Brain microvascular endothelial cell (primary cell): ENCODE measurements around the gene FLT3LG.
"Not testable (repeated sequence)": the region's sequence is repeated elsewhere in the genome, so short reads cannot be mapped to it uniquely, and the experiment has no call there.

Experiments
- DNase-seq: peaks from one replicate; pipeline ENCODE4 v3.0.0-alpha.2; 2020
- H3K27ac ChIP-seq: fragments of 250-450 bp; sonication (Bioruptor Pico); 2 replicates; pipeline ENCODE4 v1.5.1; 2020; ENCODE audit warnings: mild to moderate bottlenecking, moderate library complexity
- H3K27me3 ChIP-seq: fragments of 250-450 bp; sonication (Bioruptor Pico); replicated peaks from 2 replicates; pipeline ENCODE4 v1.5.1; 2020; ENCODE audit warnings: mild to moderate bottlenecking
- H3K36me3 ChIP-seq: fragments of 250-450 bp; sonication (Bioruptor Pico); replicated peaks from 2 replicates; pipeline ENCODE4 v1.5.1; 2020; ENCODE audit warnings: mild to moderate bottlenecking
- H3K4me3 ChIP-seq: 2 replicates; pipeline ENCODE4 v1.5.1; 2011; ENCODE audit warnings: low read depth, mild to moderate bottlenecking, control low read depth, low read length, moderate library complexity
- CTCF ChIP-seq: IDR thresholded peaks from 2 replicates; pipeline ENCODE4 v1.5.1; 2011; ENCODE audit warnings: low read depth, mild to moderate bottlenecking, moderate library complexity, low read length, control low read depth, inconsistent platforms; ENCODE audit errors: missing control alignments
- in situ Hi-C: cut with HindIII; loops from 2 replicates; pipeline ENCODE4 v1.10.0; 2017; ENCODE audit warnings: low sequenced_read_pairs, low pct_ligation_motif_present

The FLT3LG gene

GRCh38 chr19:49453757-49454240 is 20.2 kb upstream of the FLT3LG start:
- no peaks in the 10 kb centered on the region for H3K36me3 ChIP-seq
- peak overlapping the region; percentile 77 for H3K4me3 ChIP-seq
- peak overlapping the region; percentile 85 for H3K27ac ChIP-seq
- in situ Hi-C loops = no loop called here
- no peaks in the 10 kb centered on the region for H3K27me3 ChIP-seq
- TF ChIP-seq CTCF = no peak
- no peak for DNase-seq

- in situ Hi-C loops = no loop called here
- DNase-seq = no peak
- no peak for TF ChIP-seq CTCF
- Histone ChIP-seq H3K27ac (no peak overlapping the region), H3K36me3 (no peaks in the 10 kb centered on the region), H3K27me3 (no peaks in the 10 kb centered on the region), H3K4me3 (no peak overlapping the region)
Measured at GRCh38 chr19:49455773-49456172, 18.2 kb upstream of the FLT3LG start.

GRCh38 chr19:49456326-49456725 is 17.7 kb upstream of the FLT3LG start:
- no peak overlapping the region for H3K27ac ChIP-seq

GRCh38 chr19:49458567-49458903 is 15.5 kb upstream of the FLT3LG start:
- TF ChIP-seq CTCF = no peak
- Histone ChIP-seq H3K27me3 (no peaks in the 10 kb centered on the region), H3K4me3 (no peak overlapping the region), H3K36me3 (no peaks in the 10 kb centered on the region), H3K27ac (no peak overlapping the region)
- in situ Hi-C loops = no loop called here
- DNase-seq = no peak

More at GRCh38 chr19:49456326-49456725, 17.7 kb upstream of the FLT3LG start:
- Histone ChIP-seq H3K27me3 (no peaks in the 10 kb centered on the region), H3K4me3 (no peak overlapping the region), H3K36me3 (no peaks in the 10 kb centered on the region)
- in situ Hi-C loops = no loop called here
- TF ChIP-seq CTCF = no peak
- no peak for DNase-seq

GRCh38 chr19:49459388-49459787 is 14.6 kb upstream of the FLT3LG start:
- in situ Hi-C loops = no loop called here
- Histone ChIP-seq H3K27me3 (no peaks in the 10 kb centered on the region), H3K36me3 (no peaks in the 10 kb centered on the region), H3K4me3 (no peak overlapping the region), H3K27ac (no peak overlapping the region)
- no peak for DNase-seq
- TF ChIP-seq CTCF = no peak

GRCh38 chr19:49461130-49461529 is 12.9 kb upstream of the FLT3LG start:
- H3K36me3 ChIP-seq, DNase-seq, H3K27ac ChIP-seq, H3K27me3 ChIP-seq, in situ Hi-C loops, H3K4me3 ChIP-seq: not testable (repeated sequence)
